ENCODE data around the gene RRP36. TPM values are rescaled to one million over a fixed set of nuclear protein-coding genes. Genes with fewer than 3 reads are reported as not detected.

Gene RRP36
- total RNA-seq, 1 donor from 2014 or later, result 93.3 TPM

DNA sequence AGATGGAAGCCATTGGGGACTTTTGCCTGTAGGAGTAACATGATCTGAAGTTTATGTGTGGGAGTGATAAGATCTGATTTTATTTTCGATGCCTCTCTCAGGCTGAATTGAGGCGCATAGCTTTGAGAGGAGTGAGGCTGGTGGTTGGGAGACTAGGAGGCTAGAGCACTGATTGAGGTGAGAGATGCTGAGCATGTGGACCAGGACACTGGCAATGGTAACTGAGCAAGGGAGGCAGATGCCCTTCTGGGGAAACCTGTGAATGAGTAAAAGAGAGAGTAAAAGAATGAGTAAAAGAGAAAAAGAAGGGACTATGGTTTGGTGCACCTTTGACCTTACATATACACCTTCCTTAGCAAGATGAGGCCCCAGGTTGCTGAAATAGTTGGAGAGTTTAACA, 3.0 kb downstream of the RRP36 start:
- Mint-ChIP-seq H3K9me3 (no peaks in the 10 kb centered on the region), H3K27me3 (ENCODE audit: insufficient read depth, low read depth) (peaks cover 7% of the 10 kb centered on the region), H3K4me3 (peak overlapping the region; percentile 1), H3K36me3 (peaks cover 18% of the 10 kb centered on the region), H3K27ac (no peak overlapping the region), H3K4me1 (peaks cover 5% of the 10 kb centered on the region)
- Histone ChIP-seq H3K9me3 (ENCODE audit: low read depth) (no peaks in the 10 kb centered on the region), H4K20me1 (ENCODE audit: low read depth) (peaks cover 7% of the 10 kb centered on the region), H3K4me3 (no peak overlapping the region), H3K36me3 (peaks cover 1% of the 10 kb centered on the region), H3K27ac (no peak overlapping the region), H3K79me2 (ENCODE audit: low read depth) (peaks cover 36% of the 10 kb centered on the region), H3K9ac (no peak overlapping the region), H3K4me2 (no peak overlapping the region), H3K4me1 (peaks cover 4% of the 10 kb centered on the region), H3F3A (ENCODE audit: low read depth) (peaks cover 31% of the 10 kb centered on the region), H3K27me3 (no peaks in the 10 kb centered on the region), H2AFZ (replicated peaks) (no peak overlapping the region)
- no peak for TF ChIP-seq CTCF (IDR thresholded peaks at IDR 0.05)
- no peak for TF ChIP-seq EZH2phosphoT487 (IDR thresholded peaks at IDR 0.05)
- no peak for TF ChIP-seq EZH2 (IDR thresholded peaks at IDR 0.05)
- DNase-seq (ENCODE audit: low spot score), result no peak

DNA sequence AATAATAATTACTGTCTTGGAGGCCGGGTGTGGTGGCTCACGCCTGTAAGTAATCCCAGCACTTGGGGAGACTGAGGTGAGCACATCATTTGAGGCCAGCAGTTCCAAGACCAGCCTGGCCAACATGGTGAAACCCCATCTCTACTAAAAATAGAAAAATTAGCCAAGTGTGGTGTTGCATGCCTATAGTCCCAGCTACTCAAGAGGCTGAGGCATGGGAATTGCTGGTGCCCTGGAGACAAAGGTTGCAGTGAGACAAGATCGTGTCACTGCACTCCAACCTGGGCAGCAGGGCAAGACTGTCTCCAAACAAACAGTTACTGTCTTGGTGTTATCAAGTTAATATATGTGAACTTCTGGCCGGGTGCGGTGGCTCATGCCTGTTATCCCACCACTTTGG, 4.9 kb downstream of the RRP36 start:
- Histone ChIP-seq H3K4me2 (no peak overlapping the region), H2AFZ (replicated peaks) (no peak overlapping the region), H3K27me3 (no peaks in the 10 kb centered on the region), H3K4me3 (no peak overlapping the region), H3K27ac (no peak overlapping the region), H3F3A (ENCODE audit: low read depth) (peaks cover 17% of the 10 kb centered on the region), H4K20me1 (ENCODE audit: low read depth) (peaks cover 7% of the 10 kb centered on the region), H3K9ac (no peak overlapping the region), H3K36me3 (peaks cover 7% of the 10 kb centered on the region), H3K79me2 (ENCODE audit: low read depth) (peaks cover 36% of the 10 kb centered on the region), H3K4me1 (no peaks in the 10 kb centered on the region), H3K9me3 (ENCODE audit: low read depth) (no peaks in the 10 kb centered on the region)
- peaks cover 2% of the 10 kb centered on the region for H3K4me1 Mint-ChIP-seq
- no peaks in the 10 kb centered on the region for H3K9me3 Mint-ChIP-seq
- H3K36me3 Mint-ChIP-seq, result peaks cover 25% of the 10 kb centered on the region
- H3K27ac Mint-ChIP-seq, result no peak overlapping the region
- no peak for DNase-seq (ENCODE audit: low spot score)
- H3K4me3 Mint-ChIP-seq, result no peak overlapping the region
- no peaks in the 10 kb centered on the region for H3K27me3 Mint-ChIP-seq (ENCODE audit: insufficient read depth, low read depth)
- TF ChIP-seq EZH2 (IDR thresholded peaks at IDR 0.05), result no peak
- no peak for TF ChIP-seq EZH2phosphoT487 (IDR thresholded peaks at IDR 0.05)
- no peak for TF ChIP-seq CTCF (IDR thresholded peaks at IDR 0.05)

DNA sequence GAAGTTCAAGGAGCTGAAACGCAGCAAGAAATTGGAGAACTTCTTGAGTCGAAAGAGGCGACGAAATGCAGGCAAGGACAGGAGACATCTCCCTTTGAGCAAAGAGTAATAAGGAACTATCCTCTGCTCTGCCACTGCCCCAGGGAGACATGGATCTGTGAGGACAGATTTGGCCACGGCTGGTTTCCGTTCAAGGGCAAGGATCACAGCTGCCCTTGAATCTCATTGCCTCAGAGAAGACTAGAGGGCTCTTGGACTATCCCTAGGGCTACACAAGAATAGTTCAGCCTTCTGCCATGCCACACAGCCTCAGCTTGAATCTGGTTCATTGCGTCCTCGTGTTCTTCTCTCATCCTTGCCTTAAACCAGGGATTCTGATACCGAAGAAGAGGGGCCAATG, 7.7 kb downstream of the RRP36 start:
- no peak for DNase-seq (ENCODE audit: low spot score)
- peaks cover 27% of the 10 kb centered on the region for H3F3A ChIP-seq (ENCODE audit: low read depth)
- H3K9ac ChIP-seq, result no peak overlapping the region
- H3K27me3 ChIP-seq, result no peaks in the 10 kb centered on the region
- no peak overlapping the region for H3K27ac Mint-ChIP-seq
- H4K20me1 ChIP-seq (ENCODE audit: low read depth), result peaks cover 3% of the 10 kb centered on the region
- H3K4me3 ChIP-seq, result no peak overlapping the region
- no peak overlapping the region for H3K27ac ChIP-seq
- no peaks in the 10 kb centered on the region for H3K4me1 ChIP-seq
- TF ChIP-seq EZH2phosphoT487 (IDR thresholded peaks at IDR 0.05) (no peak), EZH2 (IDR thresholded peaks at IDR 0.05) (no peak), CTCF (IDR thresholded peaks at IDR 0.05) (no peak)
- no peaks in the 10 kb centered on the region for H3K9me3 Mint-ChIP-seq
- peaks cover 34% of the 10 kb centered on the region for H3K36me3 Mint-ChIP-seq
- no peak overlapping the region for H3K4me2 ChIP-seq
- no peak overlapping the region for H2AFZ ChIP-seq (replicated peaks)
- no peaks in the 10 kb centered on the region for H3K4me1 Mint-ChIP-seq
- H3K9me3 ChIP-seq (ENCODE audit: low read depth), result no peaks in the 10 kb centered on the region
- no peaks in the 10 kb centered on the region for H3K27me3 Mint-ChIP-seq (ENCODE audit: insufficient read depth, low read depth)
- H3K79me2 ChIP-seq (ENCODE audit: low read depth), result peaks cover 10% of the 10 kb centered on the region
- peaks cover 7% of the 10 kb centered on the region for H3K36me3 ChIP-seq
- no peak overlapping the region for H3K4me3 Mint-ChIP-seq

Data from neural progenitor cell (in vitro differentiated cells).